ENCODE results near the gene UBE2J1. TPM values are rescaled to one million over a fixed set of nuclear protein-coding genes. Genes with fewer than 3 reads are reported as not detected.

The UBE2J1 gene
- total and polyA plus RNA-seq, 10 of the 15 experiments (the other 5 are each of a cell fraction or from before 2014, with no cell fraction given): 48.7 to 131 (median 90.0) TPM

DNA sequence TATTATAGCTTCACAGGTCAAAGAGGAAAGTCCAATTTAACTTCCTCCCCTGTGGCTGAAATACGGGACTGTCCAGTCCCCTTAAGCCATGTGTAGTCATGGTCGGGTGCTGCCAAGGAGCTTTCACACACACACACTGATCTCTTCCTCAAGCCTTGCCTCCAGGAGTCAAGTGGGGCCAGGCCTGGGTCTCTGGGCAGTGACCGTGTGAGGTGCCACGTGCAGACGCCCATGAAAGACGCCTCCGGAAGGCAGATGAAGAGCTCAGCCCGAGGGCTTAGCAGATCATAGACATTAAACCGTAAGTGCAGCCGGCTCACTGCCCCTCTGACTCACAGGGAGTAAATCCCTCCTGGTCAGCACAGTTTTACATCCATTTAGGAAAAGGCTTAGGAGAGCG, 41.6 kb downstream of the UBE2J1 start:
- H4K20me1 ChIP-seq (ENCODE audit: control insufficient read depth, insufficient read depth): no peaks in the 10 kb centered on the region
- ChIA-PET SMC1A (ENCODE audit: uncharacterized antibody, unreplicated experiment) (interaction anchor here (0.6 to 1.3 kb wide), 3 partner anchors 19 to 37 kb away, joined by 3 to 6 read pairs (median 4); no protein-coding TSS in a partner anchor), RAD21 (ENCODE audit: unreplicated experiment) (interaction anchor here (1.7 kb wide), 1 partner anchor 13 kb away, joined by 4 read pairs; no protein-coding TSS in a partner anchor), POLR2A (interaction anchor here (0.8 kb wide), 1 partner anchor 11 kb away, joined by 3 read pairs; no protein-coding TSS in a partner anchor), CTCF (interaction anchor here (1.2 kb wide), 2 partner anchors 13 to 61 kb away, joined by 3 read pairs; no protein-coding TSS in a partner anchor)
- no peak overlapping the region for H3K4me3 ChIP-seq
- H3K27ac ChIP-seq (ENCODE audit: control insufficient read depth, insufficient read depth): no peak overlapping the region
- H3K9me3 ChIP-seq (replicated peaks; ENCODE audit: control insufficient read depth, insufficient read depth, low read length): no peaks in the 10 kb centered on the region
- 54% methylated on average over 11 of the region's 11 CpGs for WGBS (ENCODE audit: insufficient coverage, insufficient replicate concordance, low lambda C conversion rate, missing lambda C conversion rate)
- FAIRE-seq (no peak), DNase-seq (ENCODE audit: low read depth, low spot score) (no peak), ATAC-seq (peak; percentile 39)
- H3K9ac ChIP-seq (ENCODE audit: control insufficient read depth, insufficient read depth, low read length): no peak overlapping the region
- no peaks in the 10 kb centered on the region; the same call in 1 of the 2 replicates for H3K4me1 ChIP-seq (ENCODE audit: control insufficient read depth, insufficient read depth, low read length)
- H3K27me3 ChIP-seq (replicated peaks in 1 of 2; ENCODE audit: control insufficient read depth in 2 of 2, insufficient read depth in 2 of 2, low read length in 1 of 2): no peaks in the 10 kb centered on the region
- in situ Hi-C loops (cut with MboI) (no loop called here), intact Hi-C loops (cut with micrococcal nuclease; ENCODE audit: unreplicated experiment) (no loop called here)
- no peaks in the 10 kb centered on the region for H3K36me3 ChIP-seq (ENCODE audit: control insufficient read depth in 2 of 2, insufficient read depth in 2 of 2, low read length in 1 of 2)
- H2AFZ ChIP-seq (ENCODE audit: control insufficient read depth, low read depth, low read length): no peak overlapping the region
- no peaks in the 10 kb centered on the region for H3K79me2 ChIP-seq (ENCODE audit: control insufficient read depth, insufficient read depth, low read length)
- no peak overlapping the region for H3K4me2 ChIP-seq (ENCODE audit: control insufficient read depth, insufficient read depth)
- no TSS peak for BruUV-seq (replicated peaks)
- TF ChIP-seq PAX5 (IDR thresholded peaks at IDR 0.05; ENCODE audit: borderline replicate concordance, low read depth, low read length) (no peak), KLF5 (IDR thresholded peaks at IDR 0.05; ENCODE audit: partially characterized antibody) (no peak), ZBTB4 (CRISPR knock-in tag; IDR thresholded peaks at IDR 0.05) (no peak), CEBPB (IDR thresholded peaks at IDR 0.05; ENCODE audit: borderline replicate concordance in 1 of 2, low read depth in 2 of 2, low read length in 2 of 2) (no peak), ATF3 (IDR thresholded peaks at IDR 0.05; ENCODE audit: borderline replicate concordance, extremely low read depth, low read depth, low read length) (no peak), FOS (IDR thresholded peaks at IDR 0.05; ENCODE audit: borderline replicate concordance, extremely low read depth, insufficient read length) (no peak), ATF2 (IDR thresholded peaks at IDR 0.05; ENCODE audit: low read length) (no peak), NFYA (IDR thresholded peaks at IDR 0.05; ENCODE audit: borderline replicate concordance, low read depth, low read length) (no peak), YBX1 (IDR thresholded peaks at IDR 0.05) (no peak), SMAD1 (IDR thresholded peaks at IDR 0.05; ENCODE audit: low read depth, partially characterized antibody) (no peak), CHD4 (IDR thresholded peaks at IDR 0.05) (no peak), PAX8 (IDR thresholded peaks at IDR 0.05) (no peak)
- TF ChIP-seq, protein P1, sequence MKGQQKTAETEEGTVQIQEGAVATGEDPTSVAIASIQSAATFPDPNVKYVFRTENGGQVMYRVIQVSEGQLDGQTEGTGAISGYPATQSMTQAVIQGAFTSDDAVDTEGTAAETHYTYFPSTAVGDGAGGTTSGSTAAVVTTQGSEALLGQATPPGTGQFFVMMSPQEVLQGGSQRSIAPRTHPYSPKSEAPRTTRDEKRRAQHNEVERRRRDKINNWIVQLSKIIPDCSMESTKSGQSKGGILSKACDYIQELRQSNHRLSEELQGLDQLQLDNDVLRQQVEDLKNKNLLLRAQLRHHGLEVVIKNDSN (IDR thresholded peaks at IDR 0.05; ENCODE audit: borderline replicate concordance, extremely low read length, insufficient read depth, low read depth, low read length): no peak
- TF ChIP-seq, protein P2, sequence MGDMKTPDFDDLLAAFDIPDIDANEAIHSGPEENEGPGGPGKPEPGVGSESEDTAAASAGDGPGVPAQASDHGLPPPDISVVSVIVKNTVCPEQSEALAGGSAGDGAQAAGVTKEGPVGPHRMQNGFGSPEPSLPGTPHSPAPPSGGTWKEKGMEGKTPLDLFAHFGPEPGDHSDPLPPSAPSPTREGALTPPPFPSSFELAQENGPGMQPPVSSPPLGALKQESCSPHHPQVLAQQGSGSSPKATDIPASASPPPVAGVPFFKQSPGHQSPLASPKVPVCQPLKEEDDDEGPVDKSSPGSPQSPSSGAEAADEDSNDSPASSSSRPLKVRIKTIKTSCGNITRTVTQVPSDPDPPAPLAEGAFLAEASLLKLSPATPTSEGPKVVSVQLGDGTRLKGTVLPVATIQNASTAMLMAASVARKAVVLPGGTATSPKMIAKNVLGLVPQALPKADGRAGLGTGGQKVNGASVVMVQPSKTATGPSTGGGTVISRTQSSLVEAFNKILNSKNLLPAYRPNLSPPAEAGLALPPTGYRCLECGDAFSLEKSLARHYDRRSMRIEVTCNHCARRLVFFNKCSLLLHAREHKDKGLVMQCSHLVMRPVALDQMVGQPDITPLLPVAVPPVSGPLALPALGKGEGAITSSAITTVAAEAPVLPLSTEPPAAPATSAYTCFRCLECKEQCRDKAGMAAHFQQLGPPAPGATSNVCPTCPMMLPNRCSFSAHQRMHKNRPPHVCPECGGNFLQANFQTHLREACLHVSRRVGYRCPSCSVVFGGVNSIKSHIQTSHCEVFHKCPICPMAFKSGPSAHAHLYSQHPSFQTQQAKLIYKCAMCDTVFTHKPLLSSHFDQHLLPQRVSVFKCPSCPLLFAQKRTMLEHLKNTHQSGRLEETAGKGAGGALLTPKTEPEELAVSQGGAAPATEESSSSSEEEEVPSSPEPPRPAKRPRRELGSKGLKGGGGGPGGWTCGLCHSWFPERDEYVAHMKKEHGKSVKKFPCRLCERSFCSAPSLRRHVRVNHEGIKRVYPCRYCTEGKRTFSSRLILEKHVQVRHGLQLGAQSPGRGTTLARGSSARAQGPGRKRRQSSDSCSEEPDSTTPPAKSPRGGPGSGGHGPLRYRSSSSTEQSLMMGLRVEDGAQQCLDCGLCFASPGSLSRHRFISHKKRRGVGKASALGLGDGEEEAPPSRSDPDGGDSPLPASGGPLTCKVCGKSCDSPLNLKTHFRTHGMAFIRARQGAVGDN (IDR thresholded peaks at IDR 0.05): no peak
